ENCODE measurements around the gene C19orf18. TPM values are rescaled to one million over a fixed set of nuclear protein-coding genes. Genes with fewer than 3 reads are reported as not detected.
"Not testable (repeated sequence)": the region's sequence is repeated elsewhere in the genome, so short reads cannot be mapped to it uniquely, and the experiment has no call there.

C19orf18 gene
- total RNA-seq, 1 experiment from 2014 or later: 1.1 TPM

DNA sequence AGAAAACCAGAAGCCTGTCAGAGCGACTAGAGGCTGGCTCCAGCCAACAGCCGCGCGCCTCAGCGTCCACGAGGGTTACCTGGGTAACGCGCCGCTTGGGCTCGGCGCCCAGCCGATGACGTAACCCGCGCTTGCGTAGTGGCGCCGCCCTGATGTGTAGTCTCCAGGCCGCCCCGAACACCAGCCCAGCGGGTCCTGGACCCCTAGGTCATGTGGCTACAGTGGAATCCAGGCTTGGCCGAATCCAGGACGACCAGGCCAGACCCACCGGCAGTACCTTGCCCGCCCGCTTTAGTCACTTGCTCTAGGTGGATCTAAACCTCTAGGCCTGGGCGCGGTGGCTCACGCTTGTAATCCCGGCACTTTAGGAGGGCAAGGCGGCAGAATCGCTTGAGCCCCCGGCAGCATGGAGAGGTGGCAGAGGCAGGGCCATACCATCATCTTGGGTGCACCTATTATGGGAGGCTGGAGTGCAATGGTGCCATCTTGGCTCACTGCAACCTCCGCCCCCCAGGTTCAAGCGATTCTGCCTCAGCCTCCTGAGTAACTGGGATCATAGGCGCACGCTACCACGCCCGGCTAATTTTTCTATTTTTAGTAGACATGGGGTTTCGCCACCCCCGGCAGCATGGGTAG lies 35.5 kb upstream of the C19orf18 start (continued):
- TF ChIP-seq, protein P1, sequence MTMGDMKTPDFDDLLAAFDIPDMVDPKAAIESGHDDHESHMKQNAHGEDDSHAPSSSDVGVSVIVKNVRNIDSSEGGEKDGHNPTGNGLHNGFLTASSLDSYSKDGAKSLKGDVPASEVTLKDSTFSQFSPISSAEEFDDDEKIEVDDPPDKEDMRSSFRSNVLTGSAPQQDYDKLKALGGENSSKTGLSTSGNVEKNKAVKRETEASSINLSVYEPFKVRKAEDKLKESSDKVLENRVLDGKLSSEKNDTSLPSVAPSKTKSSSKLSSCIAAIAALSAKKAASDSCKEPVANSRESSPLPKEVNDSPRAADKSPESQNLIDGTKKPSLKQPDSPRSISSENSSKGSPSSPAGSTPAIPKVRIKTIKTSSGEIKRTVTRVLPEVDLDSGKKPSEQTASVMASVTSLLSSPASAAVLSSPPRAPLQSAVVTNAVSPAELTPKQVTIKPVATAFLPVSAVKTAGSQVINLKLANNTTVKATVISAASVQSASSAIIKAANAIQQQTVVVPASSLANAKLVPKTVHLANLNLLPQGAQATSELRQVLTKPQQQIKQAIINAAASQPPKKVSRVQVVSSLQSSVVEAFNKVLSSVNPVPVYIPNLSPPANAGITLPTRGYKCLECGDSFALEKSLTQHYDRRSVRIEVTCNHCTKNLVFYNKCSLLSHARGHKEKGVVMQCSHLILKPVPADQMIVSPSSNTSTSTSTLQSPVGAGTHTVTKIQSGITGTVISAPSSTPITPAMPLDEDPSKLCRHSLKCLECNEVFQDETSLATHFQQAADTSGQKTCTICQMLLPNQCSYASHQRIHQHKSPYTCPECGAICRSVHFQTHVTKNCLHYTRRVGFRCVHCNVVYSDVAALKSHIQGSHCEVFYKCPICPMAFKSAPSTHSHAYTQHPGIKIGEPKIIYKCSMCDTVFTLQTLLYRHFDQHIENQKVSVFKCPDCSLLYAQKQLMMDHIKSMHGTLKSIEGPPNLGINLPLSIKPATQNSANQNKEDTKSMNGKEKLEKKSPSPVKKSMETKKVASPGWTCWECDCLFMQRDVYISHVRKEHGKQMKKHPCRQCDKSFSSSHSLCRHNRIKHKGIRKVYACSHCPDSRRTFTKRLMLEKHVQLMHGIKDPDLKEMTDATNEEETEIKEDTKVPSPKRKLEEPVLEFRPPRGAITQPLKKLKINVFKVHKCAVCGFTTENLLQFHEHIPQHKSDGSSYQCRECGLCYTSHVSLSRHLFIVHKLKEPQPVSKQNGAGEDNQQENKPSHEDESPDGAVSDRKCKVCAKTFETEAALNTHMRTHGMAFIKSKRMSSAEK (CRISPR knock-in tag; IDR thresholded peaks at IDR 0.05; ENCODE audit: borderline replicate concordance): no peak
- no peak for TF ChIP-seq TCF7 (CRISPR knock-in tag; IDR thresholded peaks at IDR 0.05; ENCODE audit: low read depth)

DNA sequence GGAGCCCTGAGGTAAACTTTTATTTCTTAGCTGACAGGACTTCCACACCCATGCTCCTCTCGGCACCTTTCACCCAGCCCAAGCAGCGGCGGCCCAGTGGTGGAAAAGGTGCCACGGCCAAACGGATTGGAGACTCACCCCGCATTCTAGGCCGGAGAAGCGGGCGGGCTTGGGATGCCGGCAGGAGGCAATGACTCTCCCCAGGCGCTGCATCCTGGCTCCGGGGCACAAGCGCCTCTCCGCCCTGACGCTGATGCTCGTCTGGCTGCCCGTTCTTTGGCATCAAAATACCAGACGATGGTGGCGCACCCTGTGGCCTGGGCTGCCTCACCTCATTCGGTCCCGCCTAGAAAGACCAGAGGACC lies 34.9 kb upstream of the C19orf18 start:
- CTCF ChIA-PET: no interaction called here
- ATAC-seq (no peak; the same call in 1 of the 2 replicates), DNase-seq (ENCODE audit: low spot score) (no peak)
- Mint-ChIP-seq H3K4me1 (peaks cover 17% of the 10 kb centered on the region), H3K27ac (peak overlapping the region; percentile 68; the same call in 1 of the 2 replicates), H3K9me3 (peaks cover 9% of the 10 kb centered on the region), H3K4me3 (peak overlapping the region; percentile 67), H3K27me3 (ENCODE audit: low read depth) (peaks cover 6% of the 10 kb centered on the region), H3K36me3 (peaks cover 38% of the 10 kb centered on the region)
- TF ChIP-seq, protein P2, sequence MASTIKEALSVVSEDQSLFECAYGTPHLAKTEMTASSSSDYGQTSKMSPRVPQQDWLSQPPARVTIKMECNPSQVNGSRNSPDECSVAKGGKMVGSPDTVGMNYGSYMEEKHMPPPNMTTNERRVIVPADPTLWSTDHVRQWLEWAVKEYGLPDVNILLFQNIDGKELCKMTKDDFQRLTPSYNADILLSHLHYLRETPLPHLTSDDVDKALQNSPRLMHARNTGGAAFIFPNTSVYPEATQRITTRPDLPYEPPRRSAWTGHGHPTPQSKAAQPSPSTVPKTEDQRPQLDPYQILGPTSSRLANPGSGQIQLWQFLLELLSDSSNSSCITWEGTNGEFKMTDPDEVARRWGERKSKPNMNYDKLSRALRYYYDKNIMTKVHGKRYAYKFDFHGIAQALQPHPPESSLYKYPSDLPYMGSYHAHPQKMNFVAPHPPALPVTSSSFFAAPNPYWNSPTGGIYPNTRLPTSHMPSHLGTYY (CRISPR knock-in tag; IDR thresholded peaks at IDR 0.05): 0 out of 2 replicates have a peak, but pooled peaks have one; percentile 62
- TF ChIP-seq PRRX2 (CRISPR knock-in tag; IDR thresholded peaks at IDR 0.05) (0 out of 2 replicates have a peak, but pooled peaks have one; percentile 38), RELA (CRISPR knock-in tag; IDR thresholded peaks at IDR 0.05; ENCODE audit: borderline replicate concordance) (no peak), ZNF671 (CRISPR knock-in tag; IDR thresholded peaks at IDR 0.05) (0 out of 2 replicates have a peak, but pooled peaks have one; percentile 41), NFATC4 (CRISPR knock-in tag; IDR thresholded peaks at IDR 0.05) (peak; percentile 46; the same call in 1 of the 2 replicates)
- POLR2A ChIA-PET: no interaction called here

DNA sequence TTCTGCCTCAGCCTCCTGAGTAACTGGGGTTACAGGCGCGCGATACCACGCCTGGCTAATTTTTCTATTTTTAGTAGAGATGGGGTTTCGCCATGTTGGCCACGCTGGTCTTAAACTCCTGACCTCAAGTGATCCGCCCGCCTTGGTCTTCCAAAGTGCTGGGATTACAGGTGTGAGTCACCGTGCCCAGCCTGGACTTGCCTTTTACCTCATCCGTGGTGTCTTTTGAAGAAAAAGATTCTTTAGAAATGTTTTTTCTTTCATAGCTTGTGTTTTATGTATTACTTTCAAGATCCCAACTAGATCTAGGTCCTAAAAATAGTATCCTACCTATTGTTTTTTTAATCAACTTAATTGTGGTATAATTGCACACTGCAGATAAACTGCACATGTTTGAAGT lies 34.5 kb upstream of the C19orf18 start:
- POLR2A ChIA-PET; ATAC-seq; DNase-seq (ENCODE audit: low spot score); H3K9me3 Mint-ChIP-seq; H3K27me3 Mint-ChIP-seq (ENCODE audit: low read depth): not testable (repeated sequence)
- peaks cover 42% of the 10 kb centered on the region for H3K36me3 Mint-ChIP-seq
- CTCF ChIA-PET: interaction anchor here (1.1 kb wide), 1 partner anchor 34 kb away, joined by 4 read pairs; no protein-coding TSS in a partner anchor
- peaks cover 17% of the 10 kb centered on the region for H3K4me1 Mint-ChIP-seq
- H3K4me3 Mint-ChIP-seq: peak overlapping the region; percentile 67
- peak overlapping the region; percentile 68; the same call in 1 of the 2 replicates for H3K27ac Mint-ChIP-seq

DNA sequence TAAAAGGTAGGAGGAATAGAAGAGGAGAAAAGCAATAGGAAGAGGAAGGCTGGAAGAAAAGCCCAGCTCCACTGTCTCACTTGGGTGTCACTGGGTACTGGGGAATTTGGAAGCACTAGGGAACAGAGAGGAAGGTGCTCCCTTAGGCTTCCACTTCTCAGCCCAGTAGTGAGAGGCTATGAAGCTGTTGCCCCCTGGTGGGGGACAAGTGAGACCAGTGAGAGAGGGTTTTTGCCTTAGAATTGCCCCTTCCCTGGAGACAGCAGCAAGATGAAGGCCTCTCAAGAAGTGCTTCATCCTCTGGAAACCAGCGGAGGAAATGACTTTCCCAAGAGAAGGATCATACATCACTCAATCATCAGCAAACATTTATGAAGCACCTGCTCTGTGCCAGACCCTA lies 33.0 kb upstream of the C19orf18 start:
- TF ChIP-seq, protein P3, sequence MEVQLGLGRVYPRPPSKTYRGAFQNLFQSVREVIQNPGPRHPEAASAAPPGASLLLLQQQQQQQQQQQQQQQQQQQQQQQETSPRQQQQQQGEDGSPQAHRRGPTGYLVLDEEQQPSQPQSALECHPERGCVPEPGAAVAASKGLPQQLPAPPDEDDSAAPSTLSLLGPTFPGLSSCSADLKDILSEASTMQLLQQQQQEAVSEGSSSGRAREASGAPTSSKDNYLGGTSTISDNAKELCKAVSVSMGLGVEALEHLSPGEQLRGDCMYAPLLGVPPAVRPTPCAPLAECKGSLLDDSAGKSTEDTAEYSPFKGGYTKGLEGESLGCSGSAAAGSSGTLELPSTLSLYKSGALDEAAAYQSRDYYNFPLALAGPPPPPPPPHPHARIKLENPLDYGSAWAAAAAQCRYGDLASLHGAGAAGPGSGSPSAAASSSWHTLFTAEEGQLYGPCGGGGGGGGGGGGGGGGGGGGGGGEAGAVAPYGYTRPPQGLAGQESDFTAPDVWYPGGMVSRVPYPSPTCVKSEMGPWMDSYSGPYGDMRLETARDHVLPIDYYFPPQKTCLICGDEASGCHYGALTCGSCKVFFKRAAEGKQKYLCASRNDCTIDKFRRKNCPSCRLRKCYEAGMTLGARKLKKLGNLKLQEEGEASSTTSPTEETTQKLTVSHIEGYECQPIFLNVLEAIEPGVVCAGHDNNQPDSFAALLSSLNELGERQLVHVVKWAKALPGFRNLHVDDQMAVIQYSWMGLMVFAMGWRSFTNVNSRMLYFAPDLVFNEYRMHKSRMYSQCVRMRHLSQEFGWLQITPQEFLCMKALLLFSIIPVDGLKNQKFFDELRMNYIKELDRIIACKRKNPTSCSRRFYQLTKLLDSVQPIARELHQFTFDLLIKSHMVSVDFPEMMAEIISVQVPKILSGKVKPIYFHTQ (CRISPR knock-in tag; IDR thresholded peaks at IDR 0.05): no peak
- TF ChIP-seq, protein P4, sequence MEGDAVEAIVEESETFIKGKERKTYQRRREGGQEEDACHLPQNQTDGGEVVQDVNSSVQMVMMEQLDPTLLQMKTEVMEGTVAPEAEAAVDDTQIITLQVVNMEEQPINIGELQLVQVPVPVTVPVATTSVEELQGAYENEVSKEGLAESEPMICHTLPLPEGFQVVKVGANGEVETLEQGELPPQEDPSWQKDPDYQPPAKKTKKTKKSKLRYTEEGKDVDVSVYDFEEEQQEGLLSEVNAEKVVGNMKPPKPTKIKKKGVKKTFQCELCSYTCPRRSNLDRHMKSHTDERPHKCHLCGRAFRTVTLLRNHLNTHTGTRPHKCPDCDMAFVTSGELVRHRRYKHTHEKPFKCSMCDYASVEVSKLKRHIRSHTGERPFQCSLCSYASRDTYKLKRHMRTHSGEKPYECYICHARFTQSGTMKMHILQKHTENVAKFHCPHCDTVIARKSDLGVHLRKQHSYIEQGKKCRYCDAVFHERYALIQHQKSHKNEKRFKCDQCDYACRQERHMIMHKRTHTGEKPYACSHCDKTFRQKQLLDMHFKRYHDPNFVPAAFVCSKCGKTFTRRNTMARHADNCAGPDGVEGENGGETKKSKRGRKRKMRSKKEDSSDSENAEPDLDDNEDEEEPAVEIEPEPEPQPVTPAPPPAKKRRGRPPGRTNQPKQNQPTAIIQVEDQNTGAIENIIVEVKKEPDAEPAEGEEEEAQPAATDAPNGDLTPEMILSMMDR (IDR thresholded peaks at IDR 0.05): peak; percentile 26; the same call in 1 of the 2 replicates
- TF ChIP-seq CBFB (CRISPR knock-in tag; IDR thresholded peaks at IDR 0.05; ENCODE audit: low read depth): no peak
- no peak for TF ChIP-seq NFYB (CRISPR knock-in tag; conservative IDR thresholded peaks at IDR 0.05; ENCODE audit: low read depth)
- no peak for TF ChIP-seq ZNF232 (CRISPR knock-in tag; IDR thresholded peaks at IDR 0.05)
- TF ChIP-seq JUN (CRISPR knock-in tag; IDR thresholded peaks at IDR 0.05): no peak
- TF ChIP-seq SMAD3 (CRISPR knock-in tag; IDR thresholded peaks at IDR 0.05; ENCODE audit: borderline replicate concordance): no peak
- peaks cover 9% of the 10 kb centered on the region for H3K9me3 Mint-ChIP-seq
- POLR2A ChIA-PET: no interaction called here
- CTCF ChIA-PET: interaction anchor here (0.5 to 1.1 kb wide), 5 partner anchors 61 to 238 kb away, joined by 3 read pairs; partner anchors contain the start of genes ZNF418 and ZNF586
- H3K27ac Mint-ChIP-seq: peak overlapping the region; percentile 36; the same call in 1 of the 2 replicates
- peaks cover 49% of the 10 kb centered on the region for H3K36me3 Mint-ChIP-seq
- H3K4me3 Mint-ChIP-seq: no peak overlapping the region
- DNase-seq (ENCODE audit: low spot score) (peak; percentile 34), ATAC-seq (peak; percentile 7; the same call in 1 of the 2 replicates)
- no peaks in the 10 kb centered on the region for H3K27me3 Mint-ChIP-seq (ENCODE audit: low read depth)
- peaks cover 15% of the 10 kb centered on the region for H3K4me1 Mint-ChIP-seq

All from WTC11 (cell line).